Measurements from ENCODE around the gene PDCD7. TPM values are rescaled to one million over a fixed set of nuclear protein-coding genes. Genes with fewer than 3 reads are reported as not detected.

Gene PDCD7
- total RNA-seq, 1 experiment from 2014 or later, result 19.7 TPM

GRCh38 chr15:65089206-65089824 is 44.3 kb downstream of the PDCD7 start:
- H3K4me1 ChIP-seq (ENCODE audit: control insufficient read depth, insufficient read depth, low read length), result peaks cover 13% of the 10 kb centered on the region
- no TSS peak for BruUV-seq (replicated peaks)
- H3K27me3 ChIP-seq (ENCODE audit: control insufficient read depth, insufficient read depth, low read length), result no peaks in the 10 kb centered on the region
- intact Hi-C loops (cut with micrococcal nuclease; ENCODE audit: unreplicated experiment), result no loop called here
- in situ Hi-C loops (cut with HindIII; ENCODE audit: low pct_unique_long_range_greater_than_20kb, low sequenced_read_pairs), result no loop called here
- TF ChIP-seq CTCF (IDR thresholded peaks at IDR 0.05), result no peak
- ATAC-seq (no peak), DNase-seq (ENCODE audit: low read depth, low spot score) (no peak)
- H3K4me3 ChIP-seq (ENCODE audit: low read depth in 2 of 2, low read length in 2 of 2), result no peak overlapping the region
- H3K27ac ChIP-seq (ENCODE audit: low read length), result no peak overlapping the region
- no peaks in the 10 kb centered on the region for H3K36me3 ChIP-seq (ENCODE audit: control insufficient read depth, insufficient read depth, low read length)
- no peaks in the 10 kb centered on the region for H3K9me3 ChIP-seq (ENCODE audit: control insufficient read depth, insufficient read depth, low read depth, low read length)
- ChIA-PET POLR2A (interaction anchor here (0.6 kb wide), 1 partner anchor 278 kb away, joined by 3 read pairs; no protein-coding TSS in a partner anchor), CTCF (no interaction called here)

DNA sequence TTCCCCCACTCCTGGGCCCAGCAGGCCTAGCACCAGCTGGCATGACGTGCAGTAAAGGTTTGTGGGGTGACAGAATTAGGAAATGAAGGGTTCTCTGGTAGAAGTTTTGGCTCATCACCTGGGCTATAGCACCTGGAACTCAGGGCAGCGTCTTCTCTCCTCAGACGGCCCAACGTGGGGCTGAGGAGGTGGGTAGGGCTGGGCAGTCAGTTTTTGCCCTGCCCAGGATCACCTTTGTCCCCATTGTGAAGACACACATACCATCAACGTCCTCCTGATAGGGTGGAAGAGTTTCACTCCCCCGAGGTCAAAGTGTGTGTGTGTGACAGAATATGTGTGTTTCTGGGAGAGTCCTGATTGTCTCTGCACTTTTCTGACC is 45.0 kb downstream of the PDCD7 start:
- intact Hi-C loops (cut with micrococcal nuclease; ENCODE audit: unreplicated experiment), result no loop called here
- CTCF ChIA-PET, result no interaction called here
- no peak for ATAC-seq
- Histone ChIP-seq H3K27ac (ENCODE audit: low read length) (no peak overlapping the region), H3K4me3 (ENCODE audit: low read depth in 2 of 2, low read length in 2 of 2) (no peak overlapping the region), H3K4me1 (ENCODE audit: control insufficient read depth, insufficient read depth, low read length) (peaks cover 13% of the 10 kb centered on the region), H3K9me3 (ENCODE audit: control insufficient read depth, insufficient read depth, low read depth, low read length) (no peaks in the 10 kb centered on the region), H3K27me3 (ENCODE audit: control insufficient read depth, insufficient read depth, low read length) (no peaks in the 10 kb centered on the region), H3K36me3 (ENCODE audit: control insufficient read depth, insufficient read depth, low read length) (no peaks in the 10 kb centered on the region)
- TF ChIP-seq TCF7L2 (IDR thresholded peaks at IDR 0.05; ENCODE audit: low read depth, low read length) (no peak), SIN3A (IDR thresholded peaks at IDR 0.05; ENCODE audit: borderline replicate concordance, insufficient read depth, low read depth, low read length) (no peak), REST (IDR thresholded peaks at IDR 0.05; ENCODE audit: insufficient read depth in 1 of 2, low read depth in 2 of 2, low read length in 1 of 2) (no peak), CTCF (IDR thresholded peaks at IDR 0.05) (no peak), POLR2AphosphoS5 (IDR thresholded peaks at IDR 0.05; ENCODE audit: low read depth, low read length) (no peak)
- POLR2A ChIA-PET, result no interaction called here
- DNase-seq (ENCODE audit: low read depth, low spot score), result no peak
- BruUV-seq (replicated peaks), result no TSS peak
- in situ Hi-C loops (cut with HindIII; ENCODE audit: low pct_unique_long_range_greater_than_20kb, low sequenced_read_pairs), result no loop called here

Measured in Panc1 (cell line).